ENCODE results near the gene PIEZO2. TPM values are rescaled to one million over a fixed set of nuclear protein-coding genes. Genes with fewer than 3 reads are reported as not detected.

PIEZO2 gene
- polyA plus RNA-seq, 1 experiment, result 2.8 TPM

DNA sequence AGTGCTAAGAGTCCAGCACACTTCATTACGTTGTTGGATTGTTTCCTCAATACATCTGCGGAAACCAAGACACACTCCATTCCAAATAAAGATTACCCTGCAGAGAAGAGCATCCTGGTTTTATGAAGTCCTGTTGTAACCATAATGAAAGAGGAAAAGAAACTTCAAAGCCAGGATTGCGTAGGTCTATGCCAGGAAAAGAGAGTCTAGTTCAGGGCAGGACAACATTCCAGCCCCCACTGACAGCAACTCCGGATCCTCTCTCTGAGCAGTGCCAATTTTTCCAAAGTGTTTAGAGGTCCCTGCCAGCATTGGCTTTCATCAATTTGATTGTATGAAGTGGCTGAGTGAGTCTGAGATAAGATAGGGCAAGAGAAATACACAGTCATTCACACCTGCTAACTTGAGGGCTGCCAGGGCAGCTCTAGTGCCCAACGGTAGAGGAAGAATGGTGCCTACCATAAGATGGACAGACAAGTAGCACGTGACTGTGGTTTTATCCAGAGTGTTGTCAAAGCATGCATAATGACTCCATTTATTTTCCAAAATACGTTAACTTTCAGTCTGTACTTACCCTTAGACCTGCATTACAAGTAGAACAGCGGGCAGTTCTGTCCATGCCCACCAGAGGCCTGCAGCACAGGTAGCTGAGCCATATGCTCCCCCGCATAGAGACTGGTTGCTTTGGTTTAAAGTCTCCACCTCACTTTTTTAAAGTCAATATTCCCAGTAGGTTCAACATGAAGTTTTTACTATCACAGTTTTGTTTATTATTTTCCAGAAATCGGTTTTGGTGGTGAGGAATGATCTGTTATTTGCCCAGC, 23.7 kb downstream of the PIEZO2 start:
- no peaks in the 10 kb centered on the region for H3K9me3 ChIP-seq (ENCODE audit: control insufficient read depth, insufficient read depth, low read length)
- no peak for DNase-seq (ENCODE audit: low read depth, low spot score)
- no peak overlapping the region for H3K27ac ChIP-seq (ENCODE audit: low read depth, low read length)
- TF ChIP-seq, protein P1, sequence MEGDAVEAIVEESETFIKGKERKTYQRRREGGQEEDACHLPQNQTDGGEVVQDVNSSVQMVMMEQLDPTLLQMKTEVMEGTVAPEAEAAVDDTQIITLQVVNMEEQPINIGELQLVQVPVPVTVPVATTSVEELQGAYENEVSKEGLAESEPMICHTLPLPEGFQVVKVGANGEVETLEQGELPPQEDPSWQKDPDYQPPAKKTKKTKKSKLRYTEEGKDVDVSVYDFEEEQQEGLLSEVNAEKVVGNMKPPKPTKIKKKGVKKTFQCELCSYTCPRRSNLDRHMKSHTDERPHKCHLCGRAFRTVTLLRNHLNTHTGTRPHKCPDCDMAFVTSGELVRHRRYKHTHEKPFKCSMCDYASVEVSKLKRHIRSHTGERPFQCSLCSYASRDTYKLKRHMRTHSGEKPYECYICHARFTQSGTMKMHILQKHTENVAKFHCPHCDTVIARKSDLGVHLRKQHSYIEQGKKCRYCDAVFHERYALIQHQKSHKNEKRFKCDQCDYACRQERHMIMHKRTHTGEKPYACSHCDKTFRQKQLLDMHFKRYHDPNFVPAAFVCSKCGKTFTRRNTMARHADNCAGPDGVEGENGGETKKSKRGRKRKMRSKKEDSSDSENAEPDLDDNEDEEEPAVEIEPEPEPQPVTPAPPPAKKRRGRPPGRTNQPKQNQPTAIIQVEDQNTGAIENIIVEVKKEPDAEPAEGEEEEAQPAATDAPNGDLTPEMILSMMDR (IDR thresholded peaks at IDR 0.05; ENCODE audit: low read depth, low read length), result no peak
- H3K27me3 ChIP-seq (ENCODE audit: control insufficient read depth, insufficient read depth, low read length), result peaks cover 3% of the 10 kb centered on the region
- H3K4me3 ChIP-seq (ENCODE audit: low read depth, low read length), result no peak overlapping the region
- ChIA-PET POLR2A (no interaction called here), CTCF (no interaction called here)

DNA sequence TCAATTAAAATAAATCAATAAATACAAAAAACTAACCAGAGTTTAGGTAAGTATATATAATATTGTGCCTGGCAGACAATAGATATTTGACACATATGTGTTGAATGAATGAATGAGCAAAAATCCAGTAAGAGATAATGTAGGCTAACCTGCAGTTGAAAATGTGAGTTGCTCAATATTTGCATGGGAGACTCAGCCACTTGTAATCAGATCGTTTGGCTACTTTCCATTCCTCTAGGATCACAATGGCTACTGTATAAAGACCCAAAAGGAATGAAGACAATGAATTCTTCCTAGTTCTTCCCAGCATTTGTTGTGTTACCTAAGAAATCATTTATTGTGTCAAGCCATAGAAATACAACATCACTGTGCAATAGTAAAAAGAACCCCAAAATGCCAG, 25.3 kb downstream of the PIEZO2 start:
- DNase-seq (ENCODE audit: low read depth, low spot score), result no peak
- Histone ChIP-seq H3K27me3 (ENCODE audit: control insufficient read depth, insufficient read depth, low read length) (peaks cover 3% of the 10 kb centered on the region), H3K27ac (ENCODE audit: low read depth, low read length) (no peak overlapping the region), H3K4me3 (ENCODE audit: low read depth, low read length) (no peak overlapping the region), H3K9me3 (ENCODE audit: control insufficient read depth, insufficient read depth, low read length) (no peaks in the 10 kb centered on the region)
- ChIA-PET CTCF (interaction anchor here (0.7 kb wide), 1 partner anchor 273 kb away, joined by 3 read pairs; no protein-coding TSS in a partner anchor), POLR2A (no interaction called here)
- TF ChIP-seq, protein P1 (IDR thresholded peaks at IDR 0.05; ENCODE audit: low read depth, low read length), result no peak

DNA sequence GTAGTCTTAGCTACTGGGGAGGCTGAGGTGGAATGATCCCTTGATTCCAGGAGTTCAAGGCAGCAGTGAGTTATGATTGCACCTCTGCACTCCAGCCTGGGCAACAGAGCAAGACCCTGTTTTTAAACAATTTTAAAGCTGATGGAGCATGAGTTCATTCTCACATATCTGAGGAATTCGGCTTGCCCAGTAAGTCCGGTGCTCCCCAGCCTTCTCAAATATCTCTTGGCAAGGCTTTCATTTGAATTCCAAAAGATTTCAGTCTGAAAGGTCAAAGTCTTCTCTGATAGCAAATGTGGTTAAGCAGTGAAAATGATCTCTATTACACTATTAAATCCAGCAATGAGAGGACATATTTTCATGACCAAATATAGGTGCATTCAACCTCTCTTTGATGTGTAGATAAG, 27.9 kb downstream of the PIEZO2 start:
- no peak overlapping the region for H3K27ac ChIP-seq (ENCODE audit: low read depth, low read length)
- TF ChIP-seq, protein P1 (IDR thresholded peaks at IDR 0.05; ENCODE audit: low read depth, low read length), result no peak
- H3K4me3 ChIP-seq (ENCODE audit: low read depth, low read length), result no peak overlapping the region
- H3K9me3 ChIP-seq (ENCODE audit: control insufficient read depth, insufficient read depth, low read length), result no peaks in the 10 kb centered on the region
- peaks cover 3% of the 10 kb centered on the region for H3K27me3 ChIP-seq (ENCODE audit: control insufficient read depth, insufficient read depth, low read length)
- CTCF ChIA-PET, result interaction anchor here (0.7 kb wide), 1 partner anchor 270 kb away, joined by 4 read pairs; no protein-coding TSS in a partner anchor
- POLR2A ChIA-PET, result no interaction called here
- DNase-seq (ENCODE audit: low read depth, low spot score), result no peak

DNA sequence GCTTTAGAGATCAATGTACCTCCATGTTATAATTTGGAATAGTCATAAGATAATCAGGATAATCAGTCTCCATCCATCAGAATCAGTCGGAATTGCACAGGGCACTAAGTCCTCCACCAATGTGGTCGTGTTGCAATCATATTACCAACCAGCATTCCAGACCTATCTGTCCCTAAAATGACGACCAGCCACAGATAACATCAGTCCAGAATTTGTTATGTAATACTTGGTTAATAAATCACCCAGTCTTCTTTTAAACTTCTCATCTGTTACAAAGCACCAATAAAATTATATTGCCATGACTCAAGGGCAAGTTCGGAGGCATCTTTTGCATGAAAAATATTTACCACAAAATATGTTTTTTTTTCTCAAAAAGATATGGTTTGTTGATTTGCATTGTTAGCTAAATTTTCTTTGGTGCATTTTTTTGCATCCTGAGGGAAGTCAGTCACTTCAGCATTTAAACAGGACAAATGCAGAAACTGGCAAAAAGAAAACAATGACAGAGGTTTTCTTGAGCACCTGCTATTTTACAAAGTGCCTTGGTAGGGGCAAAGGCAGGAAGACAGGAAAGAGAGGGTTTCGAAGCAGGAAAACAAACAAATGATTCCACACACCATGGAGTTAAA, 29.3 kb downstream of the PIEZO2 start:
- no peak for DNase-seq (ENCODE audit: low read depth, low spot score)
- Histone ChIP-seq H3K27ac (ENCODE audit: low read depth, low read length) (no peak overlapping the region), H3K27me3 (ENCODE audit: control insufficient read depth, insufficient read depth, low read length) (no peaks in the 10 kb centered on the region), H3K9me3 (ENCODE audit: control insufficient read depth, insufficient read depth, low read length) (no peaks in the 10 kb centered on the region), H3K4me3 (ENCODE audit: low read depth, low read length) (no peak overlapping the region)
- TF ChIP-seq, protein P1 (IDR thresholded peaks at IDR 0.05; ENCODE audit: low read depth, low read length), result no peak
- ChIA-PET POLR2A (no interaction called here), CTCF (interaction anchor here (1.2 kb wide), 1 partner anchor 433 kb away, joined by 4 read pairs; no protein-coding TSS in a partner anchor)

DNA sequence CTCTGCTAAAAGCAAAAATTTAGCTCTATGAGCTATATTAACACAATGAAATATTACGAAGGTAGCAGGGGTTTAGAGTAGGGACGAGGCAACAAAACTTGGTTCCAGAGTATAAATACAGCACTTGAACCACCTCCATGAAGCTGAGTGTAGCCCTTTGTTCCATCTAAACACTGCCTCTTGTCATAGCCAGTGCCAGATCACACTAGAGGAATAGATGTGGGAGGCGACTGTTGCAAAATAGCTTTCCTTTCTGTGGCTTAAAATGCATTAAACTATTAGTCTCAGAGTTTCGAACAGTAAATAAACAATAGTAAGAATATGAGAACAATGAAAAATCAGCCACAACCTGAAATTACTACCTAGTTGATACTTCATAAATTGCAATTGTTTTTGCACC, 29.8 kb downstream of the PIEZO2 start:
- Histone ChIP-seq H3K9me3 (ENCODE audit: control insufficient read depth, insufficient read depth, low read length) (no peaks in the 10 kb centered on the region), H3K4me3 (ENCODE audit: low read depth, low read length) (no peak overlapping the region), H3K27ac (ENCODE audit: low read depth, low read length) (no peak overlapping the region), H3K27me3 (ENCODE audit: control insufficient read depth, insufficient read depth, low read length) (no peaks in the 10 kb centered on the region)
- TF ChIP-seq, protein P1 (IDR thresholded peaks at IDR 0.05; ENCODE audit: low read depth, low read length), result no peak
- ChIA-PET POLR2A (no interaction called here), CTCF (interaction anchor here (1.2 kb wide), 1 partner anchor 434 kb away, joined by 4 read pairs; no protein-coding TSS in a partner anchor)
- DNase-seq (ENCODE audit: low read depth, low spot score), result no peak
